Neutrophil (primary cell): ENCODE results near the gene LRRC61.

Experiments
- H3K27ac ChIP-seq: fragments of 200-600 bp; sonication (generic); 2 replicates; pipeline ENCODE4 v1.5.1; 2016; ENCODE audit warnings: mild to moderate bottlenecking, moderate library complexity
- H3K27me3 ChIP-seq: fragments of 200-600 bp; sonication (generic); 2 replicates; pipeline ENCODE4 v1.6.0; 2016; ENCODE audit warnings: mild to moderate bottlenecking
- H3K36me3 ChIP-seq: fragments of 200-600 bp; sonication (generic); 2 replicates; pipeline ENCODE4 v1.5.1; 2017
- H3K4me1 ChIP-seq, 2 experiments: fragments of 200-600 bp in 1 of 2; sonication (generic) in 1 of 2; 1 replicate in 1 of 2; 2 replicates in 1 of 2; pipeline versions ENCODE4 v1.5.1 to v1.6.1; 2013 to 2016; ENCODE audit warnings: low read depth in 1 of 2, low read length in 1 of 2, mild to moderate bottlenecking in 1 of 2, moderate library complexity in 1 of 2; ENCODE audit not compliant: control insufficient read depth in 1 of 2, insufficient read depth in 1 of 2
- H3K4me3 ChIP-seq, 2 experiments: fragments of 200-600 bp in 1 of 2; sonication (generic) in 1 of 2; 1 replicate in 1 of 2; 2 replicates in 1 of 2; pipeline ENCODE4 v1.5.1; 2013 to 2016; ENCODE audit warnings: low read depth in 1 of 2, low read length in 1 of 2, mild to moderate bottlenecking in 1 of 2, moderate library complexity in 1 of 2
- H3K9me3 ChIP-seq: fragments of 200-600 bp; sonication (generic); 2 replicates; pipeline ENCODE4 v1.5.1; 2016
- TF ChIP-seq, protein P1 (sequence below): fragments of 200-600 bp; sonication (generic); IDR thresholded peaks from 2 replicates; pipeline ENCODE4 v1.5.1; 2016; ENCODE audit warnings: antibody characterized with exemption

LRRC61 gene

DNA sequence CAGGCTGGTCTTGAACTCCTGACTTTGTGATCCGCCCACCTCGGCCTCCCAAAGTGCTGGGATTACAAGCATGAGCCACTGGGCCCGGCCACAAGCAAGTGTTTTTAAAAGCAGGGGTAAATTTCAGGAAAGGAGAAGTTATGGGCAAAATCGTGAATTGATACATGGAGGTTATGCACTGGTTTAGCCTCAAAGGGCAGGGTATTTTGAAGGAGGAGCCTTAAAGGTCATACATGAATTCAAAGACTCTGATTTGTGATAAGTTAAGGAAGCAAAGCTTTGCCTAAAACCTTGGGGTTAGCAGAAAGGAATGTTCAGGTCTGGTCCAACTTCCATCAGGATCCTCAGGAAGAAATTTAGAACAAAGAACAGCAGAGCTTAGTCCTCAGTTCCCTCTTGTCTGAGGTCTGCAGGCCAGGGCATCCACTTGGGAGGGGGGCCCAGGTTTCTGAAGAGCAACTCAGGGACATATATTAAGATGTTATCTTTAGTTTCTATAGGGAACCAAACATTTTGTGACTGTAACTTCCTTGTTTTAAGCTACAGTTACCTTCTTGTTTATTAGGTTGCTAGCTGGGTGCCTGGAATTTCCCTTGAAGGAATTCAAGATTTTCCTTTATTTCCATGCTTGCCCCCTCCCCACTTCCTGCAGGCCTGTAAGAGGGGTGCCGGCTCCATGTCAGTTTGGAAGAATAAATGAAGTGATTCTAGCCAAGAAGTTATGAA, 42.7 kb downstream of the LRRC61 start:
- H3K4me1 ChIP-seq = peaks cover 63 to 66% of the 10 kb centered on the region in 2 experiments
- peak overlapping the region; percentile 78 for H3K27ac ChIP-seq
- no peaks in the 10 kb centered on the region for H3K36me3 ChIP-seq
- TF ChIP-seq, protein P1, sequence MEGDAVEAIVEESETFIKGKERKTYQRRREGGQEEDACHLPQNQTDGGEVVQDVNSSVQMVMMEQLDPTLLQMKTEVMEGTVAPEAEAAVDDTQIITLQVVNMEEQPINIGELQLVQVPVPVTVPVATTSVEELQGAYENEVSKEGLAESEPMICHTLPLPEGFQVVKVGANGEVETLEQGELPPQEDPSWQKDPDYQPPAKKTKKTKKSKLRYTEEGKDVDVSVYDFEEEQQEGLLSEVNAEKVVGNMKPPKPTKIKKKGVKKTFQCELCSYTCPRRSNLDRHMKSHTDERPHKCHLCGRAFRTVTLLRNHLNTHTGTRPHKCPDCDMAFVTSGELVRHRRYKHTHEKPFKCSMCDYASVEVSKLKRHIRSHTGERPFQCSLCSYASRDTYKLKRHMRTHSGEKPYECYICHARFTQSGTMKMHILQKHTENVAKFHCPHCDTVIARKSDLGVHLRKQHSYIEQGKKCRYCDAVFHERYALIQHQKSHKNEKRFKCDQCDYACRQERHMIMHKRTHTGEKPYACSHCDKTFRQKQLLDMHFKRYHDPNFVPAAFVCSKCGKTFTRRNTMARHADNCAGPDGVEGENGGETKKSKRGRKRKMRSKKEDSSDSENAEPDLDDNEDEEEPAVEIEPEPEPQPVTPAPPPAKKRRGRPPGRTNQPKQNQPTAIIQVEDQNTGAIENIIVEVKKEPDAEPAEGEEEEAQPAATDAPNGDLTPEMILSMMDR = no peak
- H3K4me3 ChIP-seq = no peak overlapping the region
- no peaks in the 10 kb centered on the region for H3K27me3 ChIP-seq
- H3K9me3 ChIP-seq = no peaks in the 10 kb centered on the region

DNA sequence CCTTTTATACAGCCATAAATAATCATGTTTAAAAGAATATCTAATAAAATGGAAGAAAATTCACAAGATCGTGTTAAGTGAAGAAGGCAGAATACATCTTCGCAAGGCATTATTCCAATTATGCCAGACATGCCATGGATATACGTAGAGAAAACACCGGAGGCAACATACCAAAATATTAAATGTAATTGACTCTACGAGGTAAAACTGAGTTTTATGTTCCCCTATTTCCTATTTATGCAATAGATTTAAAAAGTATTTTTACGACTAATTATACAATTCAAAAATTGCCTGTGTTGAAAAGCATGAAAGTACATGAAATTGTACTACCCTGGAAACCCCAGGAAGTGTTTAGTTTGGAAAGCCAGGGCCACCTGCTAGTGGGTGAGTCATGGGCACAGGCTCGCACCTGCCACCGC, 44.5 kb downstream of the LRRC61 start:
- TF ChIP-seq, protein P1 = no peak
- H3K27me3 ChIP-seq = no peaks in the 10 kb centered on the region
- no peaks in the 10 kb centered on the region for H3K9me3 ChIP-seq
- H3K27ac ChIP-seq = peak overlapping the region; percentile 92
- H3K4me1 ChIP-seq = peaks cover 63 to 67% of the 10 kb centered on the region in 2 experiments
- peak overlapping the region; percentile 91 to 95 for H3K4me3 ChIP-seq
- peaks cover 17% of the 10 kb centered on the region for H3K36me3 ChIP-seq

DNA sequence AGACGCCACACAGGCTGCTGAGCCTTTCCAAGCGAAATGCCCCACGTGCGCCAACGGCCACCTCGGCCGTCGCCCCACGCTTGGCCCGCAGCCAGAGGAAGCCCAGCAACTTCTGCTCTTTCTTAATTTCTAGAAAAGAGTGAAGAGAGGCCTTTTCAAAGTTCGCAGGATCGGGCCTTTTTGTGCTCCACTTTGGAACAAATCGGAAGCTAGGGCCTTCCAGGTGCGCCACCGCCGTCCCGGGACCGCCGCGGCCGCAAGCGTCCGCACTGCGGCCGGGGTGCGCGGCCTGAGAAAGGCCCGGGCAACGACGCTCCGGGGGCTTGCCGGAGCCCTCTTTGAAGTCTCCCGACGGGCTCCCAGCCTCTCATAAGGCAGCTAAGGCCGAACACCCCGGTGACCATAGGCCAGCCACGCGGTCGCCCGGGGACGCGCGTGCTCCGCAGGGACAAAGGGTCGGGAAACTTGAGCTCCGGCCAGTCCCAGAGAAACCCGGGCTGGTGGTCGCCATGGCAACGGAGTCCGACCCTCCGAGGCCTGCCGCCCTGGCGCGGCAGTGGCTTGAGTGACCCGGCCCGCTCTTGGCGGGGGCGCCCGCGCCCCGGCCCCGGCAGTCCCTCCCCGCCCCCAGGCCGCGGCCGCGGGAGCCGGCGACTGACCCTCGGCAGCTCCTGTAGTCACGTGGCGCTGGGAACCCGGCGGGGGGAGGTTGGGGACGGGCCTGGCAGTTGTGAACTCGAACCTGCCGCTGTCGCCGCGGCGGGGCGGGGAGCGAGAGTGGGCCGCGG, 45.1 kb downstream of the LRRC61 start, which contains the start of gene REPIN1:
REPIN1 (plus strand) TSS at position 727 of the 788 bp plus-strand sequence. CDS start 890 bp downstream, outside the sequence.
- no peaks in the 10 kb centered on the region for H3K9me3 ChIP-seq
- peak within 1 kb of the TSS; percentile 92 for H3K27ac ChIP-seq
- TF ChIP-seq, protein P1 = no peak
- H3K4me1 ChIP-seq = peaks cover 60 to 67% of the 10 kb centered on the region in 2 experiments
- H3K36me3 ChIP-seq = peaks cover 23% of the 10 kb centered on the region
- no peaks in the 10 kb centered on the region for H3K27me3 ChIP-seq
- peak within 1 kb of the TSS; percentile 91 to 95 for H3K4me3 ChIP-seq

DNA sequence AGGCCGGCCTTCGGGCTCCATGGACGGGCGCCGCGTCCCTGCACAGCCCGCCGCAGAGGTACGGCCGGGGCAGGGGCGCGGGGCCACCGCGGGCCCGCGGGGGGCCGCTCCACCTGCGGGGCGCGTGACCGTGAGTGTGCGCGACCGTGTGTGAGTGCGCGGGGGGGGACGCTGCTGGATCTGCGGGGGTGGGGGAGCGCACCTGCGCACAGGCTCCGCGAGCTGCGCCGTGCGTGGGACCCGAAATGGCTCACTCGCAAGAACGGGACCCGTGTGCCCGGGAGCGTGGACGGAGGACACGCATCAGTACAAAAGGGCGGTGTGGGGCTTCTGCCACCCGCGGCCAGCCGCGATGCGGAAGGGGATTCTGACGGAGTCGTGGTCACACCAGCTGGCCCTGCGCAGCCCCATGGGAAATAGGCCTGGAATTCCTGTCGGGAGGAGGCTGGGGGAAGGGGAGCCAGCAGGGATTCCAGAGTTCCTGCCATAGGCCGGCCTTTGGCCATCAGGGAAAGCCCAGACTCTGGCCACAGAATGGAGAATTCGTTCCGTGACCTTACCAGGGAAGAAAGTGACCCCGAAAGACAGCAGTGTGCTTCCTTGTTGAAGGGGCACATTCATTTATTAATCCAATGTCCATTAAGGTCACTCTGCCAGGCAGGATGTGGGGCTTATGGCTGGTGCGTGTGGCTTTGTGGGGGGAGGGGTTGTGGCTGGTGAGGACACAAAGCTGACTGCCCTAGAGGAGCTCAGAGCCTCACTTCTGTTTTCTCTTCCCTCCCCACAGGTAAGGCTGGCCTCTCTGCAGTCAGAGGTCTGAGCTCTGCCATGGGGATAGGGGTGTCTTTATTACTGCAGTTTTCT, 46.0 kb downstream of the LRRC61 start:
- TF ChIP-seq, protein P1 = no peak
- no peaks in the 10 kb centered on the region for H3K27me3 ChIP-seq

More for the DNA sequence above, 46.0 kb downstream of the LRRC61 start:
- peak overlapping the region; percentile 91 to 95 for H3K4me3 ChIP-seq
- no peaks in the 10 kb centered on the region for H3K9me3 ChIP-seq
- peaks cover 31% of the 10 kb centered on the region for H3K36me3 ChIP-seq
- H3K4me1 ChIP-seq = peaks cover 52 to 63% of the 10 kb centered on the region in 2 experiments
- H3K27ac ChIP-seq = peak overlapping the region; percentile 92
